COLO668 (cell line): ENCODE results near the gene NASP.

ENCODE experiments used
- DNase-seq: peaks from one replicate; lab custom pipeline; 2025; ENCODE audit not compliant: unreplicated experiment; lab: John Stamatoyannopoulos, UW

NASP gene

DNA sequence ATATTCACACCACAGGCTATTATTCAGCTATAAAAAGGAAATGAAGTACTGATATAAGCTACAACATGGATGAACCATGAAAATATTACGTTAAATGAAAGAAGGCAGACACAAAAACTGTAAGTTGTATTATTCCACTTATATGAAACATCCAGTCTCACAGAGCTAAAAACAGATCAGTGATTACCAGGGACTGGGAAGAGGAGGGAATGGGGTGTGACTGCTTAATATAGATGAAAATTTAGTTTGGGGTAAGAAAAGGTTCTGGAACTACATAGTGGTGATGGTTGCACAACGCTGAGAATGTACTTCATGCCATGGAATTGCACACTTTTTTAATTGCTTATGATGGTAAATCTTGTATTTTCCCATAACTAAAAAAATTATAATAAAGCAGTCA lies 83.0 kb downstream of the NASP start:
- no peak for DNase-seq

DNA sequence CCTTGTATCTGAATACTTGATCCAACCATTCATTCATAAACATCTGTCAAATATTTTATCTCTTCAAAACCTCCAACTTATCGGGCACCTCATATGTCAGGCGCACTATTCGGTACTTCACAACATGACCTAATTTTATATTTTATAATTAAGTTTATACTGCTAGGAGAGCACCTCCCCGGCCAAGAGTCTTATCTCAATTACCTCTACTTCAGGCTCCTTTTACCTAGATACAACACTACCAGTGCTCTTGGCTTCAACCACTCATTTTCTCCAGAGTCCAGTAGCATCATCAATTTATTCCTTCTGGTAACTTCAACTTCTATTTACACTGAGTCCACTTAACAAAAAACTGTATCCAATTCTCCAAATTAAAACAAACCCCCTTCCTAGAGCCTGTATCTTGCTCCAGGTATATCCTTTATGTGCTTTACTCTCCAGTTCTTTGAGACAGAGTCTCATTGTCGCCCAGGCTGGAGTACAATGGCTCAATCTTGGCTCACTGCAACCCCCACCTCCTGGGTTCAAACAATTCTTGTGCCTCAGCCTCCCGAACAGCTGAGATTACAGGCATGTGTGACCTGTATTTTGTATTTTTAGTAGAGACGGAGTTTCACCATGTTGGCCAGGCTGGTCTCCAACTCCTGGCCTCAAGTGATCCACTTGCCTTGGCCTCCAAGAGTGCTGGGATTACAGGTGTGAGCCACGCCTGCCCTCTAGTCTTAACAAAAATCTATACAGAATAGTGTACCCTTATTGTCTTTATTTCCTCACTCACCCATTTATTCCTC lies 83.7 kb downstream of the NASP start:
- no peak for DNase-seq
